ENCODE results near the gene COL11A2. TPM values are rescaled to one million over a fixed set of nuclear protein-coding genes. Genes with fewer than 3 reads are reported as not detected.
A peak's percentile ranks its signal among the peaks of the same experiment; 100 is the strongest.

The COL11A2 gene
- total RNA-seq, 1 donor from 2014 or later = 0.65 TPM

GRCh38 chr6:33185190-33185589 is 7.1 kb downstream of the COL11A2 start:
- intact Hi-C loops (cut with micrococcal nuclease) = no loop called here
- peaks cover 18% of the 10 kb centered on the region for H3K36me3 Mint-ChIP-seq (ENCODE audit: low read depth)
- H3K9me3 Mint-ChIP-seq = peaks cover 22% of the 10 kb centered on the region
- no peak for DNase-seq (ENCODE audit: low spot score)
- H3K4me1 Mint-ChIP-seq (ENCODE audit: low read depth) = peaks cover 33% of the 10 kb centered on the region
- no peak overlapping the region for H3K4me3 Mint-ChIP-seq
- H3K27ac Mint-ChIP-seq = no peak overlapping the region
- H3K27me3 Mint-ChIP-seq (ENCODE audit: insufficient read depth) = peaks cover 34% of the 10 kb centered on the region

GRCh38 chr6:33183071-33183683 is 9.1 kb downstream of the COL11A2 start:
- intact Hi-C loops (cut with micrococcal nuclease) = no loop called here
- no peak for DNase-seq (ENCODE audit: low spot score)
- H3K36me3 Mint-ChIP-seq (ENCODE audit: low read depth) = peaks cover 18% of the 10 kb centered on the region

DNA sequence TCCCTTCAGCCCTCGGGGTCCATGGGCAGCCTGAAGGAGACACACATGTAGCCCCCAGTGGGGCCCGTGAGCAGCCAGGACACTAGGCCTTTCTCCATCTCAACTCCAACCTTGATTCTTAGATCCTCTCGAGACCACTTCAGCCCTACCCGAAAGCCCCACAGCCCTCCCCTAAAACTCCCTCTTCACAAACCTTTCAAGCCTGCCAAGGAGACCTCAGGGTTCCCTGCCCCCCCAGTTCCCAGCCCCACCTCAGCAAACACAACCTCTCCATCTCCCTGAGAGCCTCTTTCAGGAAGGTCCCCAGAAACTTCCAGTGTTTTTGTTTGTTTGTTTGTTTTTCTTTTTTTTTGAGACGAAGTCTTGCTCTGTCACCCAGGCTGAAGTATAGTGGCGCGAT is 11.1 kb downstream of the COL11A2 start:
- H3K4me3 Mint-ChIP-seq = no peak overlapping the region
- H3K36me3 Mint-ChIP-seq (ENCODE audit: low read depth) = peaks cover 18% of the 10 kb centered on the region
- H3K9me3 Mint-ChIP-seq = peaks cover 22% of the 10 kb centered on the region
- intact Hi-C loops (cut with micrococcal nuclease) = no loop called here
- no peak overlapping the region for H3K27ac Mint-ChIP-seq
- peaks cover 13% of the 10 kb centered on the region for H3K27me3 Mint-ChIP-seq (ENCODE audit: insufficient read depth)
- peaks cover 21% of the 10 kb centered on the region for H3K4me1 Mint-ChIP-seq (ENCODE audit: low read depth)
- no peak for DNase-seq (ENCODE audit: low spot score)

More at GRCh38 chr6:33183071-33183683, 9.1 kb downstream of the COL11A2 start:
- H3K27me3 Mint-ChIP-seq (ENCODE audit: insufficient read depth) = peaks cover 25% of the 10 kb centered on the region
- peaks cover 22% of the 10 kb centered on the region for H3K9me3 Mint-ChIP-seq
- peak overlapping the region; percentile 87 for H3K27ac Mint-ChIP-seq
- peak overlapping the region; percentile 21 for H3K4me3 Mint-ChIP-seq
- peaks cover 32% of the 10 kb centered on the region for H3K4me1 Mint-ChIP-seq (ENCODE audit: low read depth)

GRCh38 chr6:33178755-33179475 is 13.4 kb downstream of the COL11A2 start:
- H3K4me3 Mint-ChIP-seq = no peak overlapping the region
- H3K4me1 Mint-ChIP-seq (ENCODE audit: low read depth) = peaks cover 14% of the 10 kb centered on the region
- H3K9me3 Mint-ChIP-seq = peaks cover 14% of the 10 kb centered on the region
- no peak overlapping the region for H3K27ac Mint-ChIP-seq
- DNase-seq (ENCODE audit: low spot score) = no peak
- peaks cover 5% of the 10 kb centered on the region for H3K27me3 Mint-ChIP-seq (ENCODE audit: insufficient read depth)
- intact Hi-C loops (cut with micrococcal nuclease) = no loop called here
- H3K36me3 Mint-ChIP-seq (ENCODE audit: low read depth) = peaks cover 13% of the 10 kb centered on the region

- peaks cover 2% of the 10 kb centered on the region for H3K36me3 Mint-ChIP-seq (ENCODE audit: low read depth)
- intact Hi-C loops (cut with micrococcal nuclease) = no loop called here
- peaks cover 3% of the 10 kb centered on the region for H3K4me1 Mint-ChIP-seq (ENCODE audit: low read depth)
- peaks cover 5% of the 10 kb centered on the region for H3K27me3 Mint-ChIP-seq (ENCODE audit: insufficient read depth)
- no peak overlapping the region for H3K27ac Mint-ChIP-seq
- no peak overlapping the region for H3K4me3 Mint-ChIP-seq
- no peak for DNase-seq (ENCODE audit: low spot score)
- H3K9me3 Mint-ChIP-seq = peaks cover 3% of the 10 kb centered on the region
Observed at GRCh38 chr6:33177552-33178446, 14.5 kb downstream of the COL11A2 start.

DNA sequence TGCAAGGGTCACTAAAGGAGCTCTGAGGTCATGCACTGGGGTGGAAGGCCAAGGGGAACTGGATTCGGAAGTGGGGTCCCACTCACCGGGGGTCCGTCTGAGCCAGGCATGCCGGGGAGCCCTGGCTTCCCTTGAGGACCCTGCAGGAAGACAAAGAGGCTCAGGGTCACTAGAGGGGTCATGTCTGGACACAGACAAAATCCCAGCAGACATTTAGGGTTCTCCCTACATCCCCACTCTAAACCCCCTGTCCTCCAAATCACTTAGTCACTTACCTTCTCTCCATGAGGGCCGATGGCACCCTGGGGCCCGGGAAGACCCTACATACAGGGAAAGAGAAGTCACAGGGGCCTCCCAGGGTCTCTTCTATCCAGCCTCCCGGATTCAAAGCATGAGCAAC is 15.4 kb downstream of the COL11A2 start:
- Mint-ChIP-seq H3K9me3 (no peaks in the 10 kb centered on the region), H3K36me3 (ENCODE audit: low read depth) (no peaks in the 10 kb centered on the region), H3K27ac (no peak overlapping the region), H3K4me1 (ENCODE audit: low read depth) (no peaks in the 10 kb centered on the region), H3K27me3 (ENCODE audit: insufficient read depth) (peaks cover 5% of the 10 kb centered on the region), H3K4me3 (no peak overlapping the region)
- intact Hi-C loops (cut with micrococcal nuclease) = no loop called here
- DNase-seq (ENCODE audit: low spot score) = no peak

GRCh38 chr6:33175436-33176069 is 16.7 kb downstream of the COL11A2 start:
- no peak overlapping the region for H3K27ac Mint-ChIP-seq
- H3K9me3 Mint-ChIP-seq = no peaks in the 10 kb centered on the region
- intact Hi-C loops (cut with micrococcal nuclease) = no loop called here
- H3K27me3 Mint-ChIP-seq (ENCODE audit: insufficient read depth) = no peaks in the 10 kb centered on the region
- H3K4me1 Mint-ChIP-seq (ENCODE audit: low read depth) = no peaks in the 10 kb centered on the region
- H3K4me3 Mint-ChIP-seq = no peak overlapping the region
- no peak for DNase-seq (ENCODE audit: low spot score)
- H3K36me3 Mint-ChIP-seq (ENCODE audit: low read depth) = no peaks in the 10 kb centered on the region

DNA sequence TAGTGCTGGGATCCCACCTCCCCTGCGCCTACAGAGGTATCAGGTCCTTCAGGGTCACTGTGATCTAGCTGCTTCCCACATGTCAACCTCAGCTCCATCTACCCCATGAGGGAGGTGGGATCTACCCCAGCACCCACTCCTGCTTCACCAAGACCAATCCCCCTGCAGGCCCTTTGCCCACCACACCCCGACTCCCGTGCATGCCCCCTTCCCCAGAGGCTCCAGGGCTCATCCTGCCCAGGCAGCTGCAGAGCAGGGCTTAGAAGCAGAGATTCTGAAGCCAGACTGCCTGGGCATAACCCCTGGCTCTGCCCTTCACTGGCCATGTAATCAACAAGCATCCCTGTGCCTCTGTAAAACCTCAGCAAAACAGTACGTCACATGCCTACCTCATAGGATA is 17.5 kb downstream of the COL11A2 start:
- intact Hi-C loops (cut with micrococcal nuclease) = no loop called here
- Mint-ChIP-seq H3K4me3 (no peak overlapping the region), H3K4me1 (ENCODE audit: low read depth) (no peaks in the 10 kb centered on the region), H3K9me3 (no peaks in the 10 kb centered on the region), H3K27me3 (ENCODE audit: insufficient read depth) (no peaks in the 10 kb centered on the region), H3K27ac (no peak overlapping the region), H3K36me3 (ENCODE audit: low read depth) (no peaks in the 10 kb centered on the region)
- DNase-seq (ENCODE audit: low spot score) = no peak

DNA sequence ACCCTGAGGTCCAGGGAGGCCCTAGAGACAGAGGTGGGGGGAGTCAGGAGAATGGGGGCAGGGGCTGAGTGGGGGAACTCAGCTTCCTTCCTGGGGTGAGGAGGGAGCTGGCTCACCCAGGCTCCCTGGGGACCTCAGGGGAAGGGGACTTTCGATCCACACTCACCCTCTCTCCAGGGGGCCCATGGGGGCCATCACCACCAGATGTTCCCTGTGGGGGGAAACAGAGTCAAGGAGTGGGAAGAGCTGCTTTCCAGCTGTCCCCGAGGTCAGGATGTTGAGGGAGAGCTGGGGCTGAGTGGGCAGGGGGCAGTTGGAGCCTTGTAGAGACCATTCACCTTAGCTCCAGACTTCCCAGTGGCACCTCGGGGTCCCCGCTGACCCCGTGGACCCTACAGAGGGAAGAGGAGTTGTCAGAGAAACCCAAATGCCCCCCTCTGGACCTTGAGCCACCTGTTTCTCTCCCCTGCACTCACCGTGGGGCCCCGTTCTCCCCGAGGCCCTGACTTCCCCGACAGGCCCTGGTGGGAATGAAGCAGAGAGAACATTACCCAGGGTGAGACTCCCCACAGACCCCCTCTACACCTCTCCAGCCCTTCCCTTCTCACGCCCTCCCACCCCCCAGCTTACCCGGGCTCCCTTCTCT is 18.6 kb downstream of the COL11A2 start:
- Mint-ChIP-seq H3K36me3 (ENCODE audit: low read depth) (no peaks in the 10 kb centered on the region), H3K27ac (no peak overlapping the region), H3K9me3 (no peaks in the 10 kb centered on the region), H3K4me3 (no peak overlapping the region), H3K27me3 (ENCODE audit: insufficient read depth) (no peaks in the 10 kb centered on the region), H3K4me1 (ENCODE audit: low read depth) (no peaks in the 10 kb centered on the region)
- intact Hi-C loops (cut with micrococcal nuclease) = no loop called here
- DNase-seq (ENCODE audit: low spot score) = no peak

- H3K4me1 Mint-ChIP-seq (ENCODE audit: low read depth) = no peaks in the 10 kb centered on the region
- no peaks in the 10 kb centered on the region for H3K36me3 Mint-ChIP-seq (ENCODE audit: low read depth)
- no peaks in the 10 kb centered on the region for H3K9me3 Mint-ChIP-seq
- H3K4me3 Mint-ChIP-seq = no peak overlapping the region
- intact Hi-C loops (cut with micrococcal nuclease) = no loop called here
- H3K27me3 Mint-ChIP-seq (ENCODE audit: insufficient read depth) = no peaks in the 10 kb centered on the region
- no peak overlapping the region for H3K27ac Mint-ChIP-seq
- no peak for DNase-seq (ENCODE audit: low spot score)
Observed at GRCh38 chr6:33172688-33173534, 19.4 kb downstream of the COL11A2 start.

GRCh38 chr6:33171880-33172687 is 20.2 kb downstream of the COL11A2 start:
- no peaks in the 10 kb centered on the region for H3K4me1 Mint-ChIP-seq (ENCODE audit: low read depth)
- no peaks in the 10 kb centered on the region for H3K36me3 Mint-ChIP-seq (ENCODE audit: low read depth)
- H3K27ac Mint-ChIP-seq = no peak overlapping the region
- DNase-seq (ENCODE audit: low spot score) = no peak
- intact Hi-C loops (cut with micrococcal nuclease) = no loop called here
- H3K9me3 Mint-ChIP-seq = no peaks in the 10 kb centered on the region
- no peak overlapping the region for H3K4me3 Mint-ChIP-seq
- no peaks in the 10 kb centered on the region for H3K27me3 Mint-ChIP-seq (ENCODE audit: insufficient read depth)
